ENCODE data around the gene DBH. TPM values are rescaled to one million over a fixed set of nuclear protein-coding genes. Genes with fewer than 3 reads are reported as not detected.

DBH gene
- total RNA-seq, 1 donor from 2014 or later, result not detected

DNA sequence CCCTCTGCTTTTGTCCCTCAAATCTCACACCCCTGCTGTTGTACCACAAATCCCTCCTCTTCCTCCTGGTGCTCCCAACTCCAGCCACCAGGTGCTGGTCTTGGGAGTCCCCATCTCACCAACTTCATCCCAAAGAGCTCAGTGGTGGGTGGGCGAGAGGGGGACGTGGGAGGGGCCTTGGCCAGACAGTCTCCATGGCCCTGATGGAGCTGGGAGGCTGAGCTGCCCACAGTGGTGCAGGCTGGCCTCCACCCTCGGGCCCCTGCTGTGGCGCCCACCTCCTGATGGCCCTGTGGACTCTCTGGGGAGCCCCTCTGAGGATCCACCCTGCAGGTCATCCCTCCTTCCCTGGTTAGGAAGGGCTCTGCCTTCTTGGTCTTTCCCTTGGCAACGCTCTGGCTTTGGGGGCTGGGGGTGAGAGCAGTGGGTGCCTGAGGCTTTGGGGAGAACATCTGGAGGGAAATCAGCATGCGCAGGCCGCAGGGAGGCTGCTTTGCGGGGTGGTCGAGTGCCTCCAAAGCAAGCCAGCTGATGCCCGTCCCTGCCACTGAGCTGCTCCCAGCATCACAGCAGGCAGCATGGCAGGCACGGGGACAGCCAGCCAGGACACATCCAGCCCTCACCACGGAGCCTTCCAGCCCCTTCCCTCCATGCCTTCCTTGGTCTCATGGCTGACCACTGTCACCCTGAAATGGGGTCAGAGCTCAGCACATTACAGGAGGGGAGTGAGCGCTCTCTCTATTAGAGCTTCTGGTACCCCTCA lies 19.3 kb upstream of the DBH start:
- Histone ChIP-seq H3K4me3 (ENCODE audit: insufficient read depth, low read depth, low read length) (no peak overlapping the region), H2AFZ (ENCODE audit: low read depth, low read length) (no peak overlapping the region), H3K4me1 (ENCODE audit: insufficient read depth, low read length) (no peaks in the 10 kb centered on the region), H4K20me1 (ENCODE audit: insufficient read depth, low read length) (no peaks in the 10 kb centered on the region), H3K27ac (ENCODE audit: low read depth, low read length) (no peak overlapping the region), H3K9ac (ENCODE audit: low read length) (no peak overlapping the region), H3K79me2 (ENCODE audit: insufficient read depth, low read length) (no peaks in the 10 kb centered on the region), H3K4me2 (ENCODE audit: low read length) (no peak overlapping the region), H3K9me3 (ENCODE audit: insufficient read depth, low read depth, low read length) (no peaks in the 10 kb centered on the region), H3K36me3 (ENCODE audit: insufficient read depth, low read length) (no peaks in the 10 kb centered on the region), H3K27me3 (ENCODE audit: insufficient read depth, low read length) (peaks cover 51% of the 10 kb centered on the region)
- H3K4me1 Mint-ChIP-seq (ENCODE audit: low read depth, unreplicated experiment), result peaks cover 3% of the 10 kb centered on the region
- DNase-seq (ENCODE audit: low read depth) (no peak), FAIRE-seq (no peak)
- H3K27ac Mint-ChIP-seq (ENCODE audit: unreplicated experiment), result no peak overlapping the region
- peaks cover 85% of the 10 kb centered on the region for H3K27me3 Mint-ChIP-seq (ENCODE audit: low read depth, unreplicated experiment)
- H3K36me3 Mint-ChIP-seq (ENCODE audit: low read depth, unreplicated experiment), result peaks cover 3% of the 10 kb centered on the region
- H3K9me3 Mint-ChIP-seq (ENCODE audit: unreplicated experiment), result peaks cover 7% of the 10 kb centered on the region
- TF ChIP-seq EZH2 (IDR thresholded peaks at IDR 0.05; ENCODE audit: insufficient read depth, low read length), result no peak
- TF ChIP-seq, protein P1, sequence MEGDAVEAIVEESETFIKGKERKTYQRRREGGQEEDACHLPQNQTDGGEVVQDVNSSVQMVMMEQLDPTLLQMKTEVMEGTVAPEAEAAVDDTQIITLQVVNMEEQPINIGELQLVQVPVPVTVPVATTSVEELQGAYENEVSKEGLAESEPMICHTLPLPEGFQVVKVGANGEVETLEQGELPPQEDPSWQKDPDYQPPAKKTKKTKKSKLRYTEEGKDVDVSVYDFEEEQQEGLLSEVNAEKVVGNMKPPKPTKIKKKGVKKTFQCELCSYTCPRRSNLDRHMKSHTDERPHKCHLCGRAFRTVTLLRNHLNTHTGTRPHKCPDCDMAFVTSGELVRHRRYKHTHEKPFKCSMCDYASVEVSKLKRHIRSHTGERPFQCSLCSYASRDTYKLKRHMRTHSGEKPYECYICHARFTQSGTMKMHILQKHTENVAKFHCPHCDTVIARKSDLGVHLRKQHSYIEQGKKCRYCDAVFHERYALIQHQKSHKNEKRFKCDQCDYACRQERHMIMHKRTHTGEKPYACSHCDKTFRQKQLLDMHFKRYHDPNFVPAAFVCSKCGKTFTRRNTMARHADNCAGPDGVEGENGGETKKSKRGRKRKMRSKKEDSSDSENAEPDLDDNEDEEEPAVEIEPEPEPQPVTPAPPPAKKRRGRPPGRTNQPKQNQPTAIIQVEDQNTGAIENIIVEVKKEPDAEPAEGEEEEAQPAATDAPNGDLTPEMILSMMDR (IDR thresholded peaks at IDR 0.05; ENCODE audit: insufficient read depth, low read depth, low read length), result no peak
- H3K4me3 Mint-ChIP-seq (ENCODE audit: unreplicated experiment), result no peak overlapping the region

DNA sequence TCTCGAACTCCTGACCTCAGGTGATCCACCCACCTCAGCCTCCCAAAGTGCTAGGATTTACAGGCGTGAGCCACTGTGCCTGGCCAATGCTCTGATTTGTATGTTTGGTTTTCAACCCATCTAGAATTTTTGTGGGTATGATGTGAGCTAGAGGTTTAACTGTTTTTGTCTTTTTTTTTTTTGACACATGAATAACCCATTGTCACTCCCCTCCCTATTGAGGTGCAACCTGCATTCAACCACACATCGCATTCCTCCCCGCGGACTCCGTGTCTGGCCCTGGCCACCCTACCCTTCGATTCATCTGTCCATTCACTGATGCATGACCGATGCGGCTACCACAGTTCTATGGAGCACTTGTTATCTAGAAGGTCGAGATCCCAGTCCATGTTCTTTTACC lies 17.4 kb upstream of the DBH start:
- Histone ChIP-seq H3K27me3 (ENCODE audit: insufficient read depth, low read length) (peaks cover 52% of the 10 kb centered on the region), H3K36me3 (ENCODE audit: insufficient read depth, low read length) (no peaks in the 10 kb centered on the region), H3K4me3 (ENCODE audit: insufficient read depth, low read depth, low read length) (no peak overlapping the region), H3K9ac (ENCODE audit: low read length) (no peak overlapping the region), H3K79me2 (ENCODE audit: insufficient read depth, low read length) (no peaks in the 10 kb centered on the region), H3K9me3 (ENCODE audit: insufficient read depth, low read depth, low read length) (no peaks in the 10 kb centered on the region), H3K27ac (ENCODE audit: low read depth, low read length) (no peak overlapping the region), H2AFZ (ENCODE audit: low read depth, low read length) (no peak overlapping the region), H4K20me1 (ENCODE audit: insufficient read depth, low read length) (no peaks in the 10 kb centered on the region), H3K4me1 (ENCODE audit: insufficient read depth, low read length) (no peaks in the 10 kb centered on the region), H3K4me2 (ENCODE audit: low read length) (no peak overlapping the region)
- Mint-ChIP-seq H3K27me3 (ENCODE audit: low read depth, unreplicated experiment) (peaks cover 82% of the 10 kb centered on the region), H3K4me3 (ENCODE audit: unreplicated experiment) (no peak overlapping the region), H3K36me3 (ENCODE audit: low read depth, unreplicated experiment) (peaks cover 3% of the 10 kb centered on the region), H3K9me3 (ENCODE audit: unreplicated experiment) (peaks cover 6% of the 10 kb centered on the region), H3K4me1 (ENCODE audit: low read depth, unreplicated experiment) (peaks cover 3% of the 10 kb centered on the region), H3K27ac (ENCODE audit: unreplicated experiment) (no peak overlapping the region)
- FAIRE-seq, result no peak
- DNase-seq (ENCODE audit: low read depth), result no peak
- TF ChIP-seq EZH2 (IDR thresholded peaks at IDR 0.05; ENCODE audit: insufficient read depth, low read length), result no peak
- TF ChIP-seq, protein P1 (IDR thresholded peaks at IDR 0.05; ENCODE audit: insufficient read depth, low read depth, low read length), result no peak

DNA sequence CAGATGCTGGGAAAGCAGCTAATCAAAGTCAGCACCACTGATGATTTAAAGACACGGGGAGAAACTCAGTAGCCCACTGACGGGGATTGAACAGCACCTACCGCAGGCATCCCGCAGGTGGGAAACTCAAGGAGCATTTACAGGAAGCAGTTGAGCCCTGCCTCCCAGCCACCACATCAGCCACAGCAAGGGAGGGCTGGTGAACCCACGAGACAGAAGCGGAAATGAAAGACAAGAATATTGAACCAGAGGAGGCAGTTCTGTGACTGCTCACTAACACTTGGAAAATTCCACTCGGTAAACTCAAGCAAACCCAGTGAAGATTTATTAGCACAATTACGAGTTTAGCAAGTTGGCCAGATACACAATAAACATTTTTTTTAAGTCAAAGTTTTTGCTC lies 16.4 kb upstream of the DBH start:
- no peaks in the 10 kb centered on the region for H3K79me2 ChIP-seq (ENCODE audit: insufficient read depth, low read length)
- Mint-ChIP-seq H3K9me3 (ENCODE audit: unreplicated experiment) (peaks cover 12% of the 10 kb centered on the region), H3K27me3 (ENCODE audit: low read depth, unreplicated experiment) (peaks cover 78% of the 10 kb centered on the region), H3K36me3 (ENCODE audit: low read depth, unreplicated experiment) (peaks cover 3% of the 10 kb centered on the region), H3K4me1 (ENCODE audit: low read depth, unreplicated experiment) (peaks cover 3% of the 10 kb centered on the region), H3K27ac (ENCODE audit: unreplicated experiment) (no peak overlapping the region), H3K4me3 (ENCODE audit: unreplicated experiment) (no peak overlapping the region)
- H3K4me3 ChIP-seq (ENCODE audit: insufficient read depth, low read depth, low read length), result no peak overlapping the region
- H3K4me2 ChIP-seq (ENCODE audit: low read length), result no peak overlapping the region
- H3K27ac ChIP-seq (ENCODE audit: low read depth, low read length), result no peak overlapping the region
- DNase-seq (ENCODE audit: low read depth), result no peak
- H3K27me3 ChIP-seq (ENCODE audit: insufficient read depth, low read length), result peaks cover 42% of the 10 kb centered on the region
- no peak overlapping the region for H3K9ac ChIP-seq (ENCODE audit: low read length)
- no peaks in the 10 kb centered on the region for H4K20me1 ChIP-seq (ENCODE audit: insufficient read depth, low read length)
- no peak overlapping the region for H2AFZ ChIP-seq (ENCODE audit: low read depth, low read length)
- H3K9me3 ChIP-seq (ENCODE audit: insufficient read depth, low read depth, low read length), result no peaks in the 10 kb centered on the region
- H3K36me3 ChIP-seq (ENCODE audit: insufficient read depth, low read length), result no peaks in the 10 kb centered on the region
- no peak for TF ChIP-seq EZH2 (IDR thresholded peaks at IDR 0.05; ENCODE audit: insufficient read depth, low read length)
- TF ChIP-seq, protein P1 (IDR thresholded peaks at IDR 0.05; ENCODE audit: insufficient read depth, low read depth, low read length), result no peak
- no peaks in the 10 kb centered on the region for H3K4me1 ChIP-seq (ENCODE audit: insufficient read depth, low read length)
- FAIRE-seq, result no peak

Data from astrocyte (in vitro differentiated cells and primary cell).